ENCODE data around the gene AP1S1. TPM values are rescaled to one million over a fixed set of nuclear protein-coding genes. Genes with fewer than 3 reads are reported as not detected.
A peak's percentile ranks its signal among the peaks of the same experiment; 100 is the strongest.

The AP1S1 gene
- polyA plus RNA-seq, 1 experiment: 197 TPM

DNA sequence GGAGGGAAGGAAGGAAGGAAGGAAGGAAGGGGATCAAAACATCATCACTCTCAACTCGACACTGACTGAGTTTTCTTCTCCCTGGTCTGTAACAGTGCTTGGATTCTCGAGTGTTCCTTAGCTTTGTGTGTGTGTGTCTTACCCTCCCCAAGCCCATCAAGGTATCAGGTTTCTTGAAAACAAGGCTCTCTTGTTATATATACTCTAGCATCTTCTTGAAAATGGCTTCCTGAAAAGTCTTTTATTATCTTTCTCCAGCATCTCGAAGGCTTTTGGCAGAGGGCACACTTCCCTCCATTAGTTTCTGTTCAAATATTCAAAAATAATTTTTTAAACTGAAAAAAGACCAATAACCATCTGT lies 14.0 kb upstream of the AP1S1 start:
- no peaks in the 10 kb centered on the region for H3K9me3 ChIP-seq (ENCODE audit: control insufficient read depth, insufficient read depth, low read length)
- no peaks in the 10 kb centered on the region for H3K27me3 ChIP-seq (ENCODE audit: control insufficient read depth, insufficient read depth, low read length)
- POLR2A ChIA-PET: no interaction called here
- TF ChIP-seq, protein P1, sequence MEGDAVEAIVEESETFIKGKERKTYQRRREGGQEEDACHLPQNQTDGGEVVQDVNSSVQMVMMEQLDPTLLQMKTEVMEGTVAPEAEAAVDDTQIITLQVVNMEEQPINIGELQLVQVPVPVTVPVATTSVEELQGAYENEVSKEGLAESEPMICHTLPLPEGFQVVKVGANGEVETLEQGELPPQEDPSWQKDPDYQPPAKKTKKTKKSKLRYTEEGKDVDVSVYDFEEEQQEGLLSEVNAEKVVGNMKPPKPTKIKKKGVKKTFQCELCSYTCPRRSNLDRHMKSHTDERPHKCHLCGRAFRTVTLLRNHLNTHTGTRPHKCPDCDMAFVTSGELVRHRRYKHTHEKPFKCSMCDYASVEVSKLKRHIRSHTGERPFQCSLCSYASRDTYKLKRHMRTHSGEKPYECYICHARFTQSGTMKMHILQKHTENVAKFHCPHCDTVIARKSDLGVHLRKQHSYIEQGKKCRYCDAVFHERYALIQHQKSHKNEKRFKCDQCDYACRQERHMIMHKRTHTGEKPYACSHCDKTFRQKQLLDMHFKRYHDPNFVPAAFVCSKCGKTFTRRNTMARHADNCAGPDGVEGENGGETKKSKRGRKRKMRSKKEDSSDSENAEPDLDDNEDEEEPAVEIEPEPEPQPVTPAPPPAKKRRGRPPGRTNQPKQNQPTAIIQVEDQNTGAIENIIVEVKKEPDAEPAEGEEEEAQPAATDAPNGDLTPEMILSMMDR (IDR thresholded peaks at IDR 0.05; ENCODE audit: low read depth, low read length): no peak
- no peak overlapping the region for H3K4me3 ChIP-seq (ENCODE audit: low read depth, low read length)
- CTCF ChIA-PET: interaction anchor here (0.9 to 6.7 kb wide), 6 partner anchors 25 to 143 kb away, joined by 3 to 262 read pairs (median 5); partner anchors contain the start of genes FIS1 and VGF
- DNase-seq (ENCODE audit: low read depth, low spot score): no peak
- H3K27ac ChIP-seq (ENCODE audit: low read depth, low read length): peak overlapping the region; percentile 22

DNA sequence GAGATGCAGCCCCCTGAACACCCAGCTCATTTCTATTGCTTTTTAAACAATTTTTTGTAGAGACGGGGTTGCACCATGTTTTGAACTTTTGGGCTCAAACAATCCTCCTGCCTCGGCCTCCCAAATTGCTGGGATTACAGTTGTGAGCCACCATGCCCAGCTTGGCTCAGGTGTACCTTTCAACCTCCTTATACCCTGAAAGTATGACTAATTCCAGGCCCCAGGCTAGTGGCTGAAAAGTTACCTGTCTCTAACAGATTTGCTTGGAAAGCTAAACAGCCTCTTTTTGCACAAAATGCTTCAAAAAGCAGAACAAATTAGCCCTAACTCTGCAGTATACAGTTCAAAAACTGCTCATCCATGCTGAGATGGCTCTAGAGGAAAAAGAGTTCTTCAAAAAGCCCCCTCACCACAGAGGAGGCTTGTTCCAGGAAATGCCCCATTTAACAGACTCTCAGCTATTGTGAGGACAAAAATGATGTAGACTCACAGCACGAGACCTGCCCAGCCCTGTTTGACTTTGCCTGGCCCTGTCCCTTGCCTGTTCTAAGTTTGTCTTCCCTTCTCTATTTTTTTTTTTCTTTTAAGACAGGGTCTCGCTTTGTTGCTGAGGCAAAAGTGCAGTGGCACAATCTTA lies 13.4 kb upstream of the AP1S1 start:
- no peak for DNase-seq (ENCODE audit: low read depth, low spot score)
- CTCF ChIA-PET: interaction anchor here (0.6 to 6.7 kb wide), 9 partner anchors 25 to 251 kb away, joined by 3 to 262 read pairs (median 4); partner anchors contain the start of genes FIS1, UFSP1 and VGF

GRCh38 chr7:101151908-101152651 lies 2.2 kb upstream of the AP1S1 start:
- ChIA-PET POLR2A (no interaction called here), CTCF (interaction anchor here (0.6 to 3.1 kb wide), 3 partner anchors 8 to 446 kb away, joined by 3 to 39 read pairs (median 5); partner anchors contain the start of gene POP7)
- Histone ChIP-seq H3K27ac (ENCODE audit: low read depth, low read length) (no peak overlapping the region), H3K9me3 (ENCODE audit: control insufficient read depth, insufficient read depth, low read length) (no peaks in the 10 kb centered on the region), H3K27me3 (ENCODE audit: control insufficient read depth, insufficient read depth, low read length) (peaks cover 7% of the 10 kb centered on the region), H3K4me3 (ENCODE audit: low read depth, low read length) (no peak overlapping the region)
- DNase-seq (ENCODE audit: low read depth, low spot score): no peak
- TF ChIP-seq, protein P1 (IDR thresholded peaks at IDR 0.05; ENCODE audit: low read depth, low read length): no peak

More for the DNA sequence above, 13.4 kb upstream of the AP1S1 start:
- POLR2A ChIA-PET: interaction anchor here (0.6 kb wide), 1 partner anchor 84 kb away, joined by 5 read pairs; no protein-coding TSS in a partner anchor
- no peak overlapping the region for H3K27ac ChIP-seq (ENCODE audit: low read depth, low read length)
- TF ChIP-seq, protein P1 (IDR thresholded peaks at IDR 0.05; ENCODE audit: low read depth, low read length): no peak
- H3K4me3 ChIP-seq (ENCODE audit: low read depth, low read length): no peak overlapping the region
- H3K27me3 ChIP-seq (ENCODE audit: control insufficient read depth, insufficient read depth, low read length): no peaks in the 10 kb centered on the region
- no peaks in the 10 kb centered on the region for H3K9me3 ChIP-seq (ENCODE audit: control insufficient read depth, insufficient read depth, low read length)

GRCh38 chr7:101154693-101155102 lies 422 bp downstream of the AP1S1 start:
- DNase-seq (ENCODE audit: low read depth, low spot score): no peak
- H3K27ac ChIP-seq (ENCODE audit: low read depth, low read length): peak overlapping the region; percentile 52
- CTCF ChIA-PET: interaction anchor here (0.5 to 3.1 kb wide), 4 partner anchors 11 to 63 kb away, joined by 3 to 39 read pairs (median 6); partner anchors contain the start of genes PLOD3 and ZNHIT1
- POLR2A ChIA-PET: interaction anchor here (1.5 kb wide), 1 partner anchor 8 kb away, joined by 4 read pairs; no protein-coding TSS in a partner anchor
- H3K27me3 ChIP-seq (ENCODE audit: control insufficient read depth, insufficient read depth, low read length): no peaks in the 10 kb centered on the region
- TF ChIP-seq, protein P1 (IDR thresholded peaks at IDR 0.05; ENCODE audit: low read depth, low read length): no peak
- no peaks in the 10 kb centered on the region for H3K9me3 ChIP-seq (ENCODE audit: control insufficient read depth, insufficient read depth, low read length)
- peak overlapping the region; percentile 82 for H3K4me3 ChIP-seq (ENCODE audit: low read depth, low read length)

Data from AG04450 (cell line).